Breast epithelium (tissue), 4 donors: Measurements from ENCODE around the gene HNRNPAB. TPM values are rescaled to one million over a fixed set of nuclear protein-coding genes. Genes with fewer than 3 reads are reported as not detected.

ENCODE experiments used
- DNase-seq, 2 donors: peaks; one replicate each; pipeline ENCODE4 v3.0.0-alpha.2; 2019; ENCODE audit warnings: low spot score in 2 of 2
- H3K27ac ChIP-seq, 2 donors: fragments of 200-600 bp; sonication (generic) in 1 of 2; one replicate each; pipeline ENCODE4 v1.5.1; 2016 to 2019; ENCODE audit warnings: mild to moderate bottlenecking in 1 of 2
- H3K27me3 ChIP-seq, 2 donors: fragments of 200-600 bp; sonication (generic) in 1 of 2; one replicate each; pipeline versions ENCODE4 v1.5.1 to v1.6.0; 2017 to 2019; ENCODE audit warnings: control low read depth in 1 of 2, mild to moderate bottlenecking in 1 of 2
- H3K36me3 ChIP-seq: fragments of 200-600 bp; one replicate; pipeline ENCODE4 v1.5.1; 2019
- H3K4me1 ChIP-seq, 2 donors: fragments of 200-600 bp; sonication (generic); one replicate each; pipeline ENCODE4 v1.5.1; 2016 to 2019; ENCODE audit warnings: control low read depth in 1 of 2
- H3K4me3 ChIP-seq, 3 donors: fragments of 200-600 bp; sonication (generic); 1 replicate in 2 of 3; 2 replicates in 1 of 3; pipeline ENCODE4 v1.5.1; 2016 to 2019; ENCODE audit warnings: mild to moderate bottlenecking in 3 of 3, moderate library complexity in 2 of 3
- H3K9me3 ChIP-seq, 2 donors: fragments of 200-600 bp; sonication (generic) in 1 of 2; one replicate each; pipeline ENCODE4 v1.5.1; 2016 to 2019; ENCODE audit warnings: control low read depth in 1 of 2
- CTCF ChIP-seq, 3 donors: fragments of 450-650 bp; IDR thresholded peaks; one replicate each; pipeline ENCODE4 v1.5.1; 2016 to 2017; ENCODE audit warnings: antibody characterized with exemption in 3 of 3, mild to moderate bottlenecking in 3 of 3, moderate library complexity in 3 of 3
- POLR2A ChIP-seq: fragments of 450-650 bp; IDR thresholded peaks from one replicate; pipeline ENCODE4 v1.6.1; 2016; ENCODE audit warnings: antibody characterized with exemption, mild to moderate bottlenecking, moderate library complexity
- POLR2AphosphoS5 ChIP-seq, 3 donors: sonication (generic); formaldehyde crosslinking; IDR thresholded peaks; one replicate each; pipeline ENCODE4 v1.6.1; 2017; ENCODE audit warnings: antibody characterized with exemption in 3 of 3
- intact Hi-C: fragments of 100-400 bp; cut with DNase I; formaldehyde crosslinking; loops from one replicate; pipeline ENCODE4 v1.15.1; 2023; ENCODE audit warnings: low total_unique reads
- total RNA-seq, 3 donors: library from RNA; depleted of rRNA; stranded (reverse); fragments of >200 nt; gene quantifications; one replicate each; pipeline ENCODE4 v1.1.0, GENCODE V29; 2016

The HNRNPAB gene
- total RNA-seq, 3 donors from 2014 or later, result 56.3 to 90.5 (median 68.9) TPM

GRCh38 chr5:178241688-178242231 lies 37.4 kb downstream of the HNRNPAB start:
- Histone ChIP-seq H3K4me1 (peaks cover 9 to 18% of the 10 kb centered on the region in 2 donors), H3K27me3 (peaks cover 0 to 7% of the 10 kb centered on the region in 2 donors), H3K9me3 (no peaks in the 10 kb centered on the region), H3K36me3 (no peaks in the 10 kb centered on the region), H3K4me3 (no peak overlapping the region), H3K27ac (peak overlapping the region in 1 of 2 donors; percentile 89)
- DNase-seq, result no peak
- intact Hi-C loops, result no loop called here
- TF ChIP-seq CTCF (IDR thresholded peaks at IDR 0.05) (no peak), POLR2A (no peak)

- H3K4me1 ChIP-seq, result peaks cover 4 to 11% of the 10 kb centered on the region in 2 donors
- intact Hi-C loops, result no loop called here
- H3K27me3 ChIP-seq, result peaks cover 0 to 7% of the 10 kb centered on the region in 2 donors
- DNase-seq, result no peak
- no peak overlapping the region for H3K27ac ChIP-seq
- no peaks in the 10 kb centered on the region for H3K36me3 ChIP-seq
- H3K9me3 ChIP-seq, result no peaks in the 10 kb centered on the region
- no peak for TF ChIP-seq CTCF (IDR thresholded peaks at IDR 0.05)
- TF ChIP-seq POLR2AphosphoS5 (IDR thresholded peaks at IDR 0.05), result no peak
- TF ChIP-seq POLR2A, result no peak
- no peak overlapping the region for H3K4me3 ChIP-seq
Observed at GRCh38 chr5:178242416-178242815, 38.1 kb downstream of the HNRNPAB start.

GRCh38 chr5:178244576-178244975 lies 40.2 kb downstream of the HNRNPAB start:
- no peak for TF ChIP-seq POLR2A
- no peak for TF ChIP-seq CTCF (IDR thresholded peaks at IDR 0.05)
- no peak for TF ChIP-seq POLR2AphosphoS5 (IDR thresholded peaks at IDR 0.05)
- DNase-seq, result no peak
- H3K4me1 ChIP-seq, result no peaks in the 10 kb centered on the region
- no peak overlapping the region for H3K4me3 ChIP-seq
- peaks cover 0 to 7% of the 10 kb centered on the region in 2 donors for H3K27me3 ChIP-seq
- H3K27ac ChIP-seq, result no peak overlapping the region
- intact Hi-C loops, result no loop called here
- no peaks in the 10 kb centered on the region for H3K9me3 ChIP-seq
- no peaks in the 10 kb centered on the region for H3K36me3 ChIP-seq

GRCh38 chr5:178245389-178245788 lies 41.1 kb downstream of the HNRNPAB start:
- no peak for TF ChIP-seq POLR2A
- no peak for TF ChIP-seq CTCF (IDR thresholded peaks at IDR 0.05)
- TF ChIP-seq POLR2AphosphoS5 (IDR thresholded peaks at IDR 0.05), result no peak
- intact Hi-C loops, result loop anchor here (5.0 kb wide), 1 partner anchor 1428 kb away; no protein-coding TSS in a partner anchor
- Histone ChIP-seq H3K4me3 (no peak overlapping the region), H3K27me3 (peaks cover 0 to 7% of the 10 kb centered on the region in 2 donors), H3K9me3 (no peaks in the 10 kb centered on the region), H3K4me1 (no peaks in the 10 kb centered on the region), H3K27ac (no peak overlapping the region), H3K36me3 (no peaks in the 10 kb centered on the region)
- DNase-seq, result no peak

- H3K4me3 ChIP-seq, result no peak overlapping the region
- no peak overlapping the region for H3K27ac ChIP-seq
- H3K4me1 ChIP-seq, result no peaks in the 10 kb centered on the region
- intact Hi-C loops, result loop anchor here (5.0 kb wide), 1 partner anchor 1429 kb away; no protein-coding TSS in a partner anchor
- no peak for DNase-seq
- no peak for TF ChIP-seq CTCF (IDR thresholded peaks at IDR 0.05)
- TF ChIP-seq POLR2A, result no peak
- TF ChIP-seq POLR2AphosphoS5 (IDR thresholded peaks at IDR 0.05), result no peak
- no peaks in the 10 kb centered on the region for H3K9me3 ChIP-seq
- no peaks in the 10 kb centered on the region for H3K36me3 ChIP-seq
- peaks cover 0 to 7% of the 10 kb centered on the region in 2 donors for H3K27me3 ChIP-seq
Observed at GRCh38 chr5:178246624-178247279, 42.4 kb downstream of the HNRNPAB start.
